Mesendoderm (in vitro differentiated cells): ENCODE results near the gene PPTC7.
"Not testable (repeated sequence)": the region's sequence is repeated elsewhere in the genome, so short reads cannot be mapped to it uniquely, and the experiment has no call there.

Source experiments
- DNase-seq: peaks from one replicate; pipeline ENCODE4 v3.0.0; 2013
- H2AK5ac ChIP-seq: 2 replicates; pipeline ENCODE4 v1.6.1; 2013; ENCODE audit warnings: low read length, inconsistent platforms
- H2BK120ac ChIP-seq: 2 replicates; pipeline ENCODE4 v1.6.1; 2013; ENCODE audit warnings: low read depth, mild to moderate bottlenecking, low read length, moderate library complexity, mixed read lengths
- H2BK15ac ChIP-seq: replicated peaks from 2 replicates; pipeline ENCODE4 v1.6.1; 2013; ENCODE audit warnings: low read depth, mild to moderate bottlenecking, moderate library complexity
- H2BK5ac ChIP-seq: 2 replicates; pipeline ENCODE4 v1.6.1; 2013; ENCODE audit warnings: low read length, inconsistent platforms
- H3K18ac ChIP-seq: 2 replicates; pipeline ENCODE4 v1.6.1; 2013; ENCODE audit warnings: mild to moderate bottlenecking, low read length, mixed read lengths
- H3K23ac ChIP-seq: one replicate; pipeline ENCODE4 v1.6.1; 2013; ENCODE audit warnings: low read length
- H3K27ac ChIP-seq: 2 replicates; pipeline ENCODE4 v1.5.1; 2013; ENCODE audit warnings: low read depth, mild to moderate bottlenecking, inconsistent platforms, low read length, moderate library complexity
- H3K27me3 ChIP-seq: 2 replicates; pipeline ENCODE4 v1.6.1; 2013; ENCODE audit warnings: low read length, control low read depth, mild to moderate bottlenecking, inconsistent platforms; ENCODE audit not compliant: insufficient read depth, poor library complexity
- H3K36me3 ChIP-seq: 2 replicates; pipeline ENCODE4 v1.6.1; 2013; ENCODE audit warnings: low read length, inconsistent platforms; ENCODE audit not compliant: control insufficient read depth, insufficient read depth
- H3K4ac ChIP-seq: one replicate; pipeline ENCODE4 v1.6.1; 2013; ENCODE audit warnings: low read depth, mild to moderate bottlenecking, low read length, moderate library complexity
- H3K4me1 ChIP-seq: 2 replicates; pipeline ENCODE4 v1.6.1; 2013; ENCODE audit warnings: low read depth, low read length, inconsistent platforms; ENCODE audit not compliant: control insufficient read depth
- H3K4me2 ChIP-seq: 2 replicates; pipeline ENCODE4 v1.6.1; 2013; ENCODE audit warnings: low read length
- H3K4me3 ChIP-seq: 2 replicates; pipeline ENCODE4 v1.5.1; 2013; ENCODE audit warnings: mild to moderate bottlenecking, low read length
- H3K56ac ChIP-seq: one replicate; pipeline ENCODE4 v1.6.1; 2013; ENCODE audit warnings: low read length
- H3K79me1 ChIP-seq: 2 replicates; pipeline ENCODE4 v1.6.1; 2013; ENCODE audit warnings: low read length, inconsistent platforms
- H3K79me2 ChIP-seq: 2 replicates; pipeline ENCODE4 v1.6.1; 2013; ENCODE audit warnings: mild to moderate bottlenecking, low read length; ENCODE audit not compliant: control insufficient read depth, insufficient read depth
- H3K9ac ChIP-seq: 2 replicates; pipeline ENCODE4 v1.6.1; 2013; ENCODE audit warnings: low read length, inconsistent platforms
- H4K5ac ChIP-seq: one replicate; pipeline ENCODE4 v1.6.1; 2013; ENCODE audit warnings: low read length
- H4K8ac ChIP-seq: one replicate; pipeline ENCODE4 v1.6.1; 2013; ENCODE audit warnings: low read depth, mild to moderate bottlenecking, control low read depth, low read length, moderate library complexity
- WGBS: extraction: QIAGEN DNeasy Blood & Tissue Kit; methylation state at CpG from one replicate; pipeline ENCODE4 v1.1.7; 2013; ENCODE audit warnings: low lambda C conversion rate, missing lambda C conversion rate; ENCODE audit not compliant: insufficient coverage; ENCODE audit errors: extremely low coverage; 5-methylcytosine and 5-hydroxymethylcytosine counted together

The PPTC7 gene

GRCh38 chr12:110532644-110533043, 50.5 kb downstream of the PPTC7 start:
- no peaks in the 10 kb centered on the region for H3K79me1 ChIP-seq
- H3K18ac ChIP-seq, result no peak overlapping the region
- H3K56ac ChIP-seq, result no peak overlapping the region
- no peak overlapping the region for H3K9ac ChIP-seq
- no peak overlapping the region for H2BK120ac ChIP-seq
- no peak for DNase-seq
- H2BK5ac ChIP-seq, result no peak overlapping the region
- peaks cover 1% of the 10 kb centered on the region for H3K36me3 ChIP-seq
- H3K23ac ChIP-seq, result no peak overlapping the region
- no peaks in the 10 kb centered on the region for H3K4me1 ChIP-seq
- H3K79me2 ChIP-seq, result no peaks in the 10 kb centered on the region
- no peaks in the 10 kb centered on the region for H3K27me3 ChIP-seq
- H3K27ac ChIP-seq, result no peak overlapping the region
- no peak overlapping the region for H3K4me3 ChIP-seq
- no peak overlapping the region for H4K5ac ChIP-seq
- no peak overlapping the region for H4K8ac ChIP-seq
- no peak overlapping the region for H3K4me2 ChIP-seq
- no CpG with 5 or more reads among the region's 3 CpGs for WGBS
- no peak overlapping the region for H3K4ac ChIP-seq
- H2BK15ac ChIP-seq, result no peak overlapping the region
- no peak overlapping the region for H2AK5ac ChIP-seq

- no peaks in the 10 kb centered on the region for H3K36me3 ChIP-seq
- H4K8ac ChIP-seq, result no peak overlapping the region
- H2BK15ac ChIP-seq, result no peak overlapping the region
- H3K4ac ChIP-seq, result no peak overlapping the region
- no peak overlapping the region for H3K9ac ChIP-seq
- no peak overlapping the region for H4K5ac ChIP-seq
- H3K23ac ChIP-seq, result no peak overlapping the region
- no CpG with 5 or more reads among the region's 2 CpGs for WGBS
- H3K4me1 ChIP-seq, result no peaks in the 10 kb centered on the region
- no peak overlapping the region for H2BK120ac ChIP-seq
- H3K79me2 ChIP-seq, result no peaks in the 10 kb centered on the region
- H3K27ac ChIP-seq, result no peak overlapping the region
- no peak overlapping the region for H3K4me3 ChIP-seq
- no peak overlapping the region for H3K56ac ChIP-seq
- no peak for DNase-seq
- no peak overlapping the region for H3K18ac ChIP-seq
- no peaks in the 10 kb centered on the region for H3K27me3 ChIP-seq
- no peak overlapping the region for H2AK5ac ChIP-seq
- H3K79me1 ChIP-seq, result no peaks in the 10 kb centered on the region
- no peak overlapping the region for H2BK5ac ChIP-seq
- H3K4me2 ChIP-seq, result no peak overlapping the region
Measured at GRCh38 chr12:110531741-110532333, 51.3 kb downstream of the PPTC7 start.

- WGBS, result no CpG with 5 or more reads among the region's 2 CpGs
- DNase-seq, result no peak
Measured at GRCh38 chr12:110530511-110530910, 52.6 kb downstream of the PPTC7 start.

GRCh38 chr12:110528277-110528839, 54.8 kb downstream of the PPTC7 start:
- no peak overlapping the region for H3K4ac ChIP-seq
- no peaks in the 10 kb centered on the region for H3K27me3 ChIP-seq
- no peak overlapping the region for H2BK15ac ChIP-seq
- H2BK5ac ChIP-seq, result no peak overlapping the region
- H4K8ac ChIP-seq, result no peak overlapping the region
- no peak overlapping the region for H3K9ac ChIP-seq
- no peak overlapping the region for H3K4me3 ChIP-seq
- H3K79me1 ChIP-seq, result no peaks in the 10 kb centered on the region
- no peaks in the 10 kb centered on the region for H3K79me2 ChIP-seq
- DNase-seq, result no peak
- H3K4me1 ChIP-seq, result no peaks in the 10 kb centered on the region
- H3K36me3 ChIP-seq, result no peaks in the 10 kb centered on the region
- H4K5ac ChIP-seq, result no peak overlapping the region
- H2AK5ac ChIP-seq, result no peak overlapping the region
- no peak overlapping the region for H3K27ac ChIP-seq
- no peak overlapping the region for H3K4me2 ChIP-seq
- no CpG with 5 or more reads among the region's 6 CpGs for WGBS
- no peak overlapping the region for H3K56ac ChIP-seq
- no peak overlapping the region for H3K18ac ChIP-seq
- no peak overlapping the region for H2BK120ac ChIP-seq
- no peak overlapping the region for H3K23ac ChIP-seq

More at GRCh38 chr12:110530511-110530910, 52.6 kb downstream of the PPTC7 start:
- Histone ChIP-seq H3K56ac (no peak overlapping the region), H3K4me2 (no peak overlapping the region), H3K27me3 (no peaks in the 10 kb centered on the region), H3K4me1 (no peaks in the 10 kb centered on the region), H4K5ac (no peak overlapping the region), H2BK120ac (no peak overlapping the region), H4K8ac (no peak overlapping the region), H3K18ac (no peak overlapping the region), H3K4me3 (no peak overlapping the region), H3K79me2 (no peaks in the 10 kb centered on the region), H3K23ac (no peak overlapping the region), H3K36me3 (no peaks in the 10 kb centered on the region), H2BK5ac (no peak overlapping the region), H3K79me1 (no peaks in the 10 kb centered on the region), H3K27ac (no peak overlapping the region), H3K4ac (no peak overlapping the region), H3K9ac (no peak overlapping the region), H2BK15ac (no peak overlapping the region), H2AK5ac (no peak overlapping the region)

- H2BK5ac ChIP-seq, H3K9ac ChIP-seq, H3K27me3 ChIP-seq, H3K4me1 ChIP-seq, H3K23ac ChIP-seq, H4K5ac ChIP-seq, H3K79me1 ChIP-seq, H3K4ac ChIP-seq, H3K79me2 ChIP-seq, H2BK15ac ChIP-seq, H3K4me3 ChIP-seq, H3K36me3 ChIP-seq, H3K56ac ChIP-seq, DNase-seq, H2BK120ac ChIP-seq, H3K4me2 ChIP-seq, H2AK5ac ChIP-seq, H3K18ac ChIP-seq, H3K27ac ChIP-seq, H4K8ac ChIP-seq: not testable (repeated sequence)
- no CpG with 5 or more reads among the region's 11 CpGs for WGBS
Measured at GRCh38 chr12:110520876-110521712, 62.0 kb downstream of the PPTC7 start.
